HEK293 (cell line): ENCODE measurements around the gene ASTN2.

Experiments
- CTCF ChIA-PET: fragments of 350-600 bp; formaldehyde crosslinking; extraction: SDS; loops from one replicate; lab custom pipeline; 2021; ENCODE audit warnings: antibody characterized with exemption; lab: Yijun Ruan, JAX
- POLR2A ChIA-PET: fragments of 300-600 bp; formaldehyde crosslinking; extraction: SDS; loops from one replicate; lab custom pipeline; 2020; ENCODE audit warnings: antibody characterized with exemption, inconsistent platforms; lab: Yijun Ruan, JAX
- H3K27ac ChIP-seq: fragments of 200-500 bp; sonication (Bioruptor generic); 2 replicates; pipeline ENCODE4 v1.5.1; 2014; ENCODE audit warnings: low read depth, low read length, control low read depth, inconsistent platforms; ENCODE audit errors: extremely low read depth
- H3K36me3 ChIP-seq, 2 experiments: fragments of 200-500 bp in 1 of 2; sonication (Bioruptor generic) in 1 of 2; 1 replicate in 1 of 2; 2 replicates in 1 of 2; pipeline ENCODE4 v1.5.1; 2014 to 2017; ENCODE audit warnings: inconsistent platforms in 2 of 2, low read length in 2 of 2; ENCODE audit not compliant: control insufficient read depth in 2 of 2, insufficient read depth in 1 of 2
- H3K4me1 ChIP-seq: fragments of 200-500 bp; sonication (Bioruptor generic); 2 replicates; pipeline ENCODE4 v1.5.1; 2014; ENCODE audit warnings: mild to moderate bottlenecking, low read length, inconsistent platforms; ENCODE audit not compliant: control insufficient read depth, insufficient read depth
- H3K4me3 ChIP-seq: 2 replicates; pipeline ENCODE4 v1.5.1; 2011; ENCODE audit warnings: low read depth, mild to moderate bottlenecking, control low read depth, low read length, moderate library complexity
- H3K9me3 ChIP-seq: fragments of 200-500 bp; sonication (Bioruptor generic); 2 replicates; pipeline ENCODE4 v1.5.1; 2014; ENCODE audit warnings: low read depth, low read length, inconsistent platforms; ENCODE audit not compliant: control insufficient read depth, insufficient read depth
- EGR2 ChIP-seq: fragments of 450-650 bp; formaldehyde crosslinking; IDR thresholded peaks from 2 replicates; pipeline ENCODE4 v1.5.1; 2016; ENCODE audit warnings: low read depth, missing biosample characterization, missing genetic modification characterization
- ELK4 ChIP-seq: IDR thresholded peaks from 2 replicates; pipeline ENCODE4 v1.6.1; 2011; ENCODE audit warnings: mild to moderate bottlenecking, low read depth, low read length, borderline replicate concordance
- GFI1B ChIP-seq: fragments of 450-650 bp; formaldehyde crosslinking; IDR thresholded peaks from 2 replicates; pipeline ENCODE4 v1.5.1; 2016; ENCODE audit warnings: missing biosample characterization, missing genetic modification characterization
- KLF7 ChIP-seq: fragments of 450-650 bp; formaldehyde crosslinking; IDR thresholded peaks from 2 replicates; pipeline ENCODE4 v1.5.1; 2016; ENCODE audit warnings: missing biosample characterization, missing genetic modification characterization, borderline replicate concordance
- ZBTB7A ChIP-seq: fragments of 450-650 bp; formaldehyde crosslinking; IDR thresholded peaks from 2 replicates; pipeline ENCODE4 v1.5.1; 2016; ENCODE audit warnings: low read depth, missing biosample characterization, missing genetic modification characterization
- ZNF112 ChIP-seq: fragments of 450-650 bp; formaldehyde crosslinking; IDR thresholded peaks from 2 replicates; pipeline ENCODE4 v1.5.0; 2017; ENCODE audit warnings: missing biosample characterization, missing genetic modification characterization
- ZNF24 ChIP-seq: fragments of 450-650 bp; formaldehyde crosslinking; IDR thresholded peaks from 2 replicates; pipeline ENCODE4 v1.5.1; 2016; ENCODE audit warnings: missing biosample characterization, missing genetic modification characterization
- ZNF350 ChIP-seq: fragments of 450-650 bp; formaldehyde crosslinking; IDR thresholded peaks from 2 replicates; pipeline ENCODE4 v1.5.0; 2017; ENCODE audit warnings: missing biosample characterization, mild to moderate bottlenecking, missing genetic modification characterization
- ZNF354C ChIP-seq: fragments of 450-650 bp; formaldehyde crosslinking; IDR thresholded peaks from 2 replicates; pipeline ENCODE4 v1.5.1; 2016; ENCODE audit warnings: missing biosample characterization, missing genetic modification characterization, low read depth, borderline replicate concordance
- ZNF362 ChIP-seq: fragments of 450-650 bp; formaldehyde crosslinking; IDR thresholded peaks from 2 replicates; pipeline ENCODE4 v1.5.1; 2016; ENCODE audit warnings: missing biosample characterization, missing genetic modification characterization
- ZNF394 ChIP-seq: fragments of 450-650 bp; formaldehyde crosslinking; IDR thresholded peaks from 2 replicates; pipeline ENCODE4 v1.5.1; 2016; ENCODE audit warnings: missing biosample characterization, missing genetic modification characterization, mild to moderate bottlenecking, moderate library complexity, borderline replicate concordance
- ZNF416 ChIP-seq: fragments of 450-650 bp; formaldehyde crosslinking; IDR thresholded peaks from 2 replicates; pipeline ENCODE4 v1.5.1; 2016; ENCODE audit warnings: missing biosample characterization, missing genetic modification characterization
- ZNF473 ChIP-seq: fragments of 450-650 bp; formaldehyde crosslinking; IDR thresholded peaks from 2 replicates; pipeline ENCODE4 v1.5.1; 2017; ENCODE audit warnings: missing biosample characterization, missing genetic modification characterization
- ZNF488 ChIP-seq: fragments of 450-650 bp; formaldehyde crosslinking; IDR thresholded peaks from 2 replicates; pipeline ENCODE4 v1.5.1; 2016; ENCODE audit warnings: missing biosample characterization, missing genetic modification characterization
- ZNF518A ChIP-seq: fragments of 450-650 bp; formaldehyde crosslinking; conservative IDR thresholded peaks from 2 replicates; pipeline ENCODE4 v1.5.1; 2016; ENCODE audit warnings: low read depth, missing biosample characterization, missing genetic modification characterization
- ZNF610 ChIP-seq: fragments of 450-650 bp; formaldehyde crosslinking; IDR thresholded peaks from 2 replicates; pipeline ENCODE4 v1.5.1; 2016; ENCODE audit warnings: missing biosample characterization, missing genetic modification characterization, borderline replicate concordance
- ZNF624 ChIP-seq: fragments of 450-650 bp; formaldehyde crosslinking; IDR thresholded peaks from 2 replicates; pipeline ENCODE4 v1.5.1; 2017; ENCODE audit warnings: missing biosample characterization, missing genetic modification characterization
- ZNF629 ChIP-seq: fragments of 450-650 bp; formaldehyde crosslinking; IDR thresholded peaks from 2 replicates; pipeline ENCODE4 v1.5.1; 2017; ENCODE audit warnings: missing biosample characterization, missing genetic modification characterization
- ZNF639 ChIP-seq: fragments of 450-650 bp; formaldehyde crosslinking; IDR thresholded peaks from 2 replicates; pipeline ENCODE4 v1.5.1; 2016; ENCODE audit warnings: missing biosample characterization, missing genetic modification characterization
- ZNF707 ChIP-seq: fragments of 450-650 bp; formaldehyde crosslinking; IDR thresholded peaks from 2 replicates; pipeline ENCODE4 v1.5.1; 2016; ENCODE audit warnings: missing biosample characterization, missing genetic modification characterization
- ZNF747 ChIP-seq: fragments of 450-650 bp; formaldehyde crosslinking; IDR thresholded peaks from 2 replicates; pipeline ENCODE4 v1.5.1; 2016; ENCODE audit warnings: missing biosample characterization, missing genetic modification characterization
- ZNF791 ChIP-seq: fragments of 450-650 bp; formaldehyde crosslinking; IDR thresholded peaks from 2 replicates; pipeline ENCODE4 v1.5.1; 2016; ENCODE audit warnings: missing biosample characterization, missing genetic modification characterization
- ZNF830 ChIP-seq: fragments of 450-650 bp; IDR thresholded peaks from 2 replicates; pipeline ENCODE4 v1.5.0; 2018; ENCODE audit warnings: missing biosample characterization, missing genetic modification characterization, low read depth, mild to moderate bottlenecking, moderate library complexity

Gene ASTN2

GRCh38 chr9:116715751-116716150, 699.1 kb downstream of the ASTN2 start:
- TF ChIP-seq ZNF624 (tag by site-specific recombination), result no peak
- no peak for TF ChIP-seq ZNF350
- TF ChIP-seq ZNF629 (tag by site-specific recombination), result no peak
- no peak for TF ChIP-seq ZNF473 (tag by site-specific recombination)
- no peak for TF ChIP-seq ZNF610 (tag by site-specific recombination)
- TF ChIP-seq ZNF518A, result no peak
- no peak for TF ChIP-seq ZNF747 (tag by site-specific recombination)
- no peak for TF ChIP-seq ZNF791 (tag by site-specific recombination)
- no peak for TF ChIP-seq ZNF362 (tag by site-specific recombination)
- TF ChIP-seq ZNF112 (tag by site-specific recombination), result no peak
- no peak for TF ChIP-seq ZNF416 (tag by site-specific recombination)
- no peak for TF ChIP-seq ELK4
- no peak for TF ChIP-seq GFI1B (tag by site-specific recombination)
- TF ChIP-seq ZNF830 (tag by site-specific recombination), result no peak
- TF ChIP-seq ZBTB7A (tag by site-specific recombination), result no peak
- no peak for TF ChIP-seq ZNF24
- CTCF ChIA-PET, result interaction anchor here (0.6 kb wide), 1 partner anchor 10 kb away, joined by 3 read pairs; no protein-coding TSS in a partner anchor
- no peak overlapping the region for H3K27ac ChIP-seq
- no peaks in the 10 kb centered on the region for H3K4me1 ChIP-seq
- H3K4me3 ChIP-seq, result no peak overlapping the region
- POLR2A ChIA-PET, result no interaction called here
- H3K36me3 ChIP-seq, result no peaks in the 10 kb centered on the region
- H3K9me3 ChIP-seq, result no peaks in the 10 kb centered on the region

GRCh38 chr9:116713271-116713670, 701.6 kb downstream of the ASTN2 start:
- ChIA-PET CTCF (no interaction called here), POLR2A (no interaction called here)
- H3K27ac ChIP-seq, result no peak overlapping the region
- no peak overlapping the region for H3K4me3 ChIP-seq
- no peaks in the 10 kb centered on the region for H3K4me1 ChIP-seq
- TF ChIP-seq ZNF473 (tag by site-specific recombination), result no peak
- no peak for TF ChIP-seq ZNF830 (tag by site-specific recombination)
- no peak for TF ChIP-seq ZNF639 (tag by site-specific recombination)
- TF ChIP-seq ZNF394, result no peak
- no peak for TF ChIP-seq EGR2 (tag by site-specific recombination)
- TF ChIP-seq ZNF488 (tag by site-specific recombination), result no peak
- no peak for TF ChIP-seq ZNF791 (tag by site-specific recombination)
- TF ChIP-seq ZNF707, result no peak
- no peak for TF ChIP-seq ZNF354C (tag by site-specific recombination)
- no peak for TF ChIP-seq KLF7
- TF ChIP-seq, all 188 proteins: peak for 0
- Histone ChIP-seq H3K9me3 (no peaks in the 10 kb centered on the region), H3K36me3 (no peaks in the 10 kb centered on the region)
